Keratinocyte (primary cell): ENCODE data around the gene COMT.

Experiments used
- CTCF ChIP-seq, 3 experiments: IDR thresholded peaks in 1 of 3; conservative IDR thresholded peaks in 1 of 3; optimal IDR thresholded peaks in 1 of 3; 2 replicates in 2 of 3; 3 replicates in 1 of 3; pipeline versions ENCODE3 to v1.5.1; 2011; ENCODE audit warnings: low read length in 3 of 3, mild to moderate bottlenecking in 3 of 3, moderate library complexity in 2 of 3, control low read depth in 1 of 3, inconsistent platforms in 1 of 3; ENCODE audit not compliant: insufficient read depth in 2 of 3; ENCODE audit errors: extremely low read depth in 1 of 3
- EZH2 ChIP-seq: IDR thresholded peaks from one replicate; pipeline ENCODE4 v1.6.1; 2012; ENCODE audit warnings: inconsistent platforms, mild to moderate bottlenecking, low read length, moderate library complexity

GRCh38 chr22:19961201-19961580, 19.6 kb downstream of the COMT start:
- TF ChIP-seq CTCF (optimal IDR thresholded peaks at IDR 0.05 in 1 of 3, IDR thresholded peaks at IDR 0.05 in 1 of 3, conservative IDR thresholded peaks at IDR 0.05 in 1 of 3; ENCODE audit: extremely low read depth in 1 of 3, insufficient read depth in 2 of 3, low read length in 3 of 3) = no peak
- no peak for TF ChIP-seq EZH2
